Neural progenitor cell (in vitro differentiated cells): ENCODE data around the gene BCAS3. TPM values are rescaled to one million over a fixed set of nuclear protein-coding genes. Genes with fewer than 3 reads are reported as not detected.

Experiments
- DNase-seq: peaks from one replicate; pipeline ENCODE4 v3.0.0-alpha.2; 2016; ENCODE audit warnings: low spot score
- H2AFZ ChIP-seq: fragments of 200-600 bp; sonication (generic); replicated peaks from 2 replicates; pipeline ENCODE4 v1.6.1; 2016; ENCODE audit warnings: antibody characterized with exemption
- H3F3A ChIP-seq: fragments of 200-600 bp; sonication (generic); 2 replicates; pipeline ENCODE4 v1.6.1; 2016; ENCODE audit warnings: antibody characterized with exemption, low read depth
- H3K27ac ChIP-seq: fragments of 200-600 bp; sonication (generic); 2 replicates; pipeline ENCODE4 v1.5.1; 2016; ENCODE audit warnings: mild to moderate bottlenecking
- H3K27me3 ChIP-seq: fragments of 200-600 bp; sonication (generic); 2 replicates; pipeline ENCODE4 v1.6.1; 2016; ENCODE audit warnings: mild to moderate bottlenecking, moderate library complexity
- H3K36me3 ChIP-seq: fragments of 200-600 bp; sonication (generic); 2 replicates; pipeline ENCODE4 v1.5.1; 2016
- H3K4me1 ChIP-seq: fragments of 200-600 bp; sonication (generic); 2 replicates; pipeline ENCODE4 v1.6.1; 2016; ENCODE audit warnings: mixed run types
- H3K4me2 ChIP-seq: fragments of 200-600 bp; sonication (generic); 2 replicates; pipeline ENCODE4 v1.6.1; 2016
- H3K4me3 ChIP-seq: fragments of 200-600 bp; sonication (generic); 2 replicates; pipeline ENCODE4 v1.5.1; 2016
- H3K79me2 ChIP-seq: fragments of 200-600 bp; sonication (generic); 2 replicates; pipeline ENCODE4 v1.6.1; 2016; ENCODE audit warnings: low read depth
- H3K9ac ChIP-seq: fragments of 200-600 bp; sonication (generic); 2 replicates; pipeline ENCODE4 v1.6.1; 2016
- H3K9me3 ChIP-seq: fragments of 200-600 bp; sonication (generic); 2 replicates; pipeline ENCODE4 v1.5.1; 2016; ENCODE audit warnings: low read depth
- H4K20me1 ChIP-seq: fragments of 200-600 bp; sonication (generic); 2 replicates; pipeline ENCODE4 v1.6.1; 2016; ENCODE audit warnings: low read depth
- H3K27ac Mint-ChIP-seq: 3 replicates; pipeline ENCODE4 v1.8.0; 2021; ENCODE audit warnings: mixed read lengths
- H3K27me3 Mint-ChIP-seq: 2 replicates; pipeline ENCODE4 v1.8.0; 2022; ENCODE audit warnings: low read depth, mild to moderate bottlenecking, inconsistent platforms, moderate library complexity, mixed read lengths; ENCODE audit not compliant: insufficient read depth
- H3K36me3 Mint-ChIP-seq: 3 replicates; pipeline ENCODE4 v1.8.0; 2021; ENCODE audit warnings: mixed read lengths
- H3K4me1 Mint-ChIP-seq: 3 replicates; pipeline ENCODE4 v1.8.0; 2021; ENCODE audit warnings: mixed read lengths
- H3K4me3 Mint-ChIP-seq: 3 replicates; pipeline ENCODE4 v1.8.0; 2021; ENCODE audit warnings: mild to moderate bottlenecking, moderate library complexity, mixed read lengths
- H3K9me3 Mint-ChIP-seq: 3 replicates; pipeline ENCODE4 v1.8.0; 2020; ENCODE audit warnings: mixed read lengths
- CTCF ChIP-seq: fragments of 200-600 bp; sonication (generic); IDR thresholded peaks from 2 replicates; pipeline ENCODE4 v1.5.1; 2017; ENCODE audit warnings: antibody characterized with exemption, mild to moderate bottlenecking
- EZH2 ChIP-seq: fragments of 200-600 bp; sonication (generic); IDR thresholded peaks from 2 replicates; pipeline ENCODE4 v1.6.1; 2017; ENCODE audit warnings: antibody characterized with exemption, mild to moderate bottlenecking, moderate library complexity
- EZH2phosphoT487 ChIP-seq: fragments of 200-600 bp; sonication (generic); IDR thresholded peaks from 2 replicates; pipeline ENCODE4 v1.6.1; 2017; ENCODE audit warnings: antibody characterized with exemption
- total RNA-seq: library from RNA; depleted of rRNA; stranded (reverse); fragments of >200 nt; gene quantifications from 2 replicates; pipeline ENCODE4 v1.2.3, GENCODE V29; 2015; ENCODE audit warnings: low replicate concordance

The BCAS3 gene
- total RNA-seq, 1 donor from 2014 or later = 60.9 TPM

- Histone ChIP-seq H3K4me1 (no peaks in the 10 kb centered on the region), H3K36me3 (no peaks in the 10 kb centered on the region), H3K79me2 (no peaks in the 10 kb centered on the region), H4K20me1 (no peaks in the 10 kb centered on the region), H3K27me3 (no peaks in the 10 kb centered on the region), H3F3A (no peaks in the 10 kb centered on the region), H3K4me2 (no peak overlapping the region), H3K9ac (no peak overlapping the region), H2AFZ (no peak overlapping the region), H3K9me3 (no peaks in the 10 kb centered on the region), H3K27ac (no peak overlapping the region), H3K4me3 (no peak overlapping the region)
- no peak for TF ChIP-seq EZH2phosphoT487
- no peak overlapping the region for H3K4me3 Mint-ChIP-seq
- no peak for DNase-seq
- no peak overlapping the region for H3K27ac Mint-ChIP-seq
- no peaks in the 10 kb centered on the region for H3K36me3 Mint-ChIP-seq
- H3K27me3 Mint-ChIP-seq = no peaks in the 10 kb centered on the region
- H3K4me1 Mint-ChIP-seq = no peaks in the 10 kb centered on the region
- no peaks in the 10 kb centered on the region for H3K9me3 Mint-ChIP-seq
These were observed 263.4 kb downstream of the BCAS3 start for GRCh38 chr17:60941028-60941427.

- TF ChIP-seq EZH2 (no peak), EZH2phosphoT487 (no peak), CTCF (no peak)
- H3K4me1 ChIP-seq = no peaks in the 10 kb centered on the region
- Mint-ChIP-seq H3K36me3 (no peaks in the 10 kb centered on the region), H3K4me3 (no peak overlapping the region), H3K27me3 (no peaks in the 10 kb centered on the region), H3K9me3 (no peaks in the 10 kb centered on the region), H3K4me1 (no peaks in the 10 kb centered on the region), H3K27ac (no peak overlapping the region)
- no peak overlapping the region for H3K4me2 ChIP-seq
- H4K20me1 ChIP-seq = no peaks in the 10 kb centered on the region
- H3F3A ChIP-seq = no peaks in the 10 kb centered on the region
- H2AFZ ChIP-seq = no peak overlapping the region
- H3K9me3 ChIP-seq = no peaks in the 10 kb centered on the region
- no peak overlapping the region for H3K9ac ChIP-seq
- no peak for DNase-seq
- no peak overlapping the region for H3K4me3 ChIP-seq
- no peaks in the 10 kb centered on the region for H3K36me3 ChIP-seq
- no peaks in the 10 kb centered on the region for H3K79me2 ChIP-seq
- H3K27me3 ChIP-seq = no peaks in the 10 kb centered on the region
- H3K27ac ChIP-seq = no peak overlapping the region
These were observed 263.9 kb downstream of the BCAS3 start for GRCh38 chr17:60941571-60941970.

- no peaks in the 10 kb centered on the region for H3K36me3 Mint-ChIP-seq
- no peak for DNase-seq
- H3F3A ChIP-seq = no peaks in the 10 kb centered on the region
- no peaks in the 10 kb centered on the region for H3K79me2 ChIP-seq
- TF ChIP-seq CTCF = no peak
- TF ChIP-seq EZH2 = no peak
- TF ChIP-seq EZH2phosphoT487 = no peak
- H3K27ac ChIP-seq = no peak overlapping the region
- no peaks in the 10 kb centered on the region for H3K36me3 ChIP-seq
- no peak overlapping the region for H3K4me3 ChIP-seq
- no peaks in the 10 kb centered on the region for H3K4me1 Mint-ChIP-seq
- no peaks in the 10 kb centered on the region for H4K20me1 ChIP-seq
- H2AFZ ChIP-seq = no peak overlapping the region
- H3K4me2 ChIP-seq = no peak overlapping the region
- H3K9ac ChIP-seq = no peak overlapping the region
- no peaks in the 10 kb centered on the region for H3K9me3 Mint-ChIP-seq
- H3K4me3 Mint-ChIP-seq = no peak overlapping the region
- no peaks in the 10 kb centered on the region for H3K4me1 ChIP-seq
- no peaks in the 10 kb centered on the region for H3K9me3 ChIP-seq
- H3K27me3 Mint-ChIP-seq = no peaks in the 10 kb centered on the region
- H3K27me3 ChIP-seq = no peaks in the 10 kb centered on the region
- H3K27ac Mint-ChIP-seq = no peak overlapping the region
These were observed 267.1 kb downstream of the BCAS3 start for GRCh38 chr17:60944751-60945150.

- no peak overlapping the region for H2AFZ ChIP-seq
- H3K36me3 ChIP-seq = no peaks in the 10 kb centered on the region
- H3K9ac ChIP-seq = no peak overlapping the region
- H3K4me3 ChIP-seq = no peak overlapping the region
- no peaks in the 10 kb centered on the region for H3K79me2 ChIP-seq
- Mint-ChIP-seq H3K4me3 (no peak overlapping the region), H3K36me3 (no peaks in the 10 kb centered on the region), H3K27me3 (no peaks in the 10 kb centered on the region), H3K27ac (no peak overlapping the region), H3K9me3 (no peaks in the 10 kb centered on the region), H3K4me1 (no peaks in the 10 kb centered on the region)
- no peak overlapping the region for H3K27ac ChIP-seq
- H4K20me1 ChIP-seq = no peaks in the 10 kb centered on the region
- H3F3A ChIP-seq = no peaks in the 10 kb centered on the region
- no peak overlapping the region for H3K4me2 ChIP-seq
- DNase-seq = no peak
- H3K4me1 ChIP-seq = no peaks in the 10 kb centered on the region
- no peaks in the 10 kb centered on the region for H3K27me3 ChIP-seq
- H3K9me3 ChIP-seq = no peaks in the 10 kb centered on the region
- no peak for TF ChIP-seq EZH2phosphoT487
- TF ChIP-seq EZH2 = no peak
- TF ChIP-seq CTCF = no peak
These were observed 269.4 kb downstream of the BCAS3 start for GRCh38 chr17:60947100-60947499.
